ENCODE measurements around the gene CCDC68.
A peak's percentile ranks its signal among the peaks of the same experiment; 100 is the strongest.

Gene CCDC68

DNA sequence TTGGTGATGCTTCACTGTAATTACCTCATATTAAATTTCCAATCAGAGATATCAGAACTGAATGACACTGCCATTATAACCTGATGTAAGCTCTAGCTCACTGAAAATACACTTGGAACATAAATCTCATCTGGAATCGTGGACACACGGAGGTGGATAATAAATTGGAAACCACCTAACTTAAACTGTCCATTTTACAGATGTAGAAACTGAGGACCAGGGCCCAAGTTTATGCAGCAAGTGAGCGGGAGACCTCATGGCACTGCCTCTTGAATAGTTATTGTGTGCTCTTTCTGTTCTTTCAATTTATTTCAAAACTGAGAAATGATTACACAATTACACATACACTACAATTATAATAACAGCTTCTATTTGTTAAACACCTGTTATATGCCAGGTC lies 20.8 kb downstream of the CCDC68 start:
- H3K27ac ChIP-seq = no peak overlapping the region
- TF ChIP-seq, protein P1, sequence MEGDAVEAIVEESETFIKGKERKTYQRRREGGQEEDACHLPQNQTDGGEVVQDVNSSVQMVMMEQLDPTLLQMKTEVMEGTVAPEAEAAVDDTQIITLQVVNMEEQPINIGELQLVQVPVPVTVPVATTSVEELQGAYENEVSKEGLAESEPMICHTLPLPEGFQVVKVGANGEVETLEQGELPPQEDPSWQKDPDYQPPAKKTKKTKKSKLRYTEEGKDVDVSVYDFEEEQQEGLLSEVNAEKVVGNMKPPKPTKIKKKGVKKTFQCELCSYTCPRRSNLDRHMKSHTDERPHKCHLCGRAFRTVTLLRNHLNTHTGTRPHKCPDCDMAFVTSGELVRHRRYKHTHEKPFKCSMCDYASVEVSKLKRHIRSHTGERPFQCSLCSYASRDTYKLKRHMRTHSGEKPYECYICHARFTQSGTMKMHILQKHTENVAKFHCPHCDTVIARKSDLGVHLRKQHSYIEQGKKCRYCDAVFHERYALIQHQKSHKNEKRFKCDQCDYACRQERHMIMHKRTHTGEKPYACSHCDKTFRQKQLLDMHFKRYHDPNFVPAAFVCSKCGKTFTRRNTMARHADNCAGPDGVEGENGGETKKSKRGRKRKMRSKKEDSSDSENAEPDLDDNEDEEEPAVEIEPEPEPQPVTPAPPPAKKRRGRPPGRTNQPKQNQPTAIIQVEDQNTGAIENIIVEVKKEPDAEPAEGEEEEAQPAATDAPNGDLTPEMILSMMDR (conservative IDR thresholded peaks at IDR 0.05) = no peak

GRCh38 chr18:54932472-54932871 lies 26.8 kb downstream of the CCDC68 start:
- TF ChIP-seq, protein P1 (conservative IDR thresholded peaks at IDR 0.05) = no peak
- H3K27ac ChIP-seq = no peak overlapping the region

- TF ChIP-seq, protein P1 (conservative IDR thresholded peaks at IDR 0.05) = 0 out of 2 replicates have a peak, but pooled peaks have one; percentile 9
- no peak overlapping the region for H3K27ac ChIP-seq
Observed at GRCh38 chr18:54931152-54931551, 28.1 kb downstream of the CCDC68 start.

GRCh38 chr18:54928236-54928635 lies 31.0 kb downstream of the CCDC68 start:
- TF ChIP-seq, protein P1 (conservative IDR thresholded peaks at IDR 0.05) = no peak
- H3K27ac ChIP-seq = no peak overlapping the region

- TF ChIP-seq, protein P1 (conservative IDR thresholded peaks at IDR 0.05) = no peak
- H3K27ac ChIP-seq = no peak overlapping the region
Observed at GRCh38 chr18:54926593-54927325, 32.5 kb downstream of the CCDC68 start.

DNA sequence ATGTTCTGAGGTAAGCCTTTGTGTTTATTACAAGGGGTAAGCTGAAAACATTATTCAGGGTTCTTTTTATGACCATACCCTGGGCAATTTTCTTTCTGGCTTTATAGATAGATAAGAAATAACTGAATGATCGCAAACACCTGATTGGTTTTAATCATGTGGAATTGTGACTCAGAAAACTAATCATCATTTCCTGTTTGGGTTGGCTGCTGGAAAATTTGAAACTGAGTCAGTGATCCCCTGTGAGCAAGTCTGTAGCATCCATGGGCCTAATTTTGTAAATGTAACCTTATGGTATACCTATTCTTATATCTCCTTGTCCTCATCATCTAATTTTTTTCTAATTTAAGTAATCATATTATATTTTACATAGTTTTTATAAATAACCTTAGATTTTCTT lies 34.3 kb downstream of the CCDC68 start:
- TF ChIP-seq, protein P1 (conservative IDR thresholded peaks at IDR 0.05) = no peak
- no peak overlapping the region for H3K27ac ChIP-seq

- no peak overlapping the region for H3K27ac ChIP-seq
- TF ChIP-seq, protein P1 (conservative IDR thresholded peaks at IDR 0.05) = no peak
Observed at GRCh38 chr18:54923339-54923956, 35.8 kb downstream of the CCDC68 start.

Measured in VCaP (cell line).